ENCODE measurements around the gene LRCOL1. TPM values are rescaled to one million over a fixed set of nuclear protein-coding genes. Genes with fewer than 3 reads are reported as not detected.

Gene LRCOL1
- total RNA-seq, 1 donor: not detected

GRCh38 chr12:132566516-132567131 is 43.8 kb downstream of the LRCOL1 start:
- H3K27me3 ChIP-seq (ENCODE audit: insufficient read depth, low read length): no peaks in the 10 kb centered on the region
- no peaks in the 10 kb centered on the region for H3K9me3 ChIP-seq (ENCODE audit: low read depth, low read length)
- no peak overlapping the region for H3K4me3 ChIP-seq (ENCODE audit: low read length)
- peaks cover under 1% of the 10 kb centered on the region for H3K4me1 ChIP-seq (ENCODE audit: insufficient read depth, low read length)

- H3K9me3 ChIP-seq (ENCODE audit: low read depth, low read length): no peaks in the 10 kb centered on the region
- H3K27me3 ChIP-seq (ENCODE audit: insufficient read depth, low read length): peaks cover 3% of the 10 kb centered on the region
These were observed 45.0 kb downstream of the LRCOL1 start for GRCh38 chr12:132565365-132565764.

GRCh38 chr12:132563911-132564310 is 46.5 kb downstream of the LRCOL1 start:
- H3K9me3 ChIP-seq (ENCODE audit: low read depth, low read length): no peaks in the 10 kb centered on the region

More at GRCh38 chr12:132565365-132565764, 45.0 kb downstream of the LRCOL1 start:
- Histone ChIP-seq H3K4me1 (ENCODE audit: insufficient read depth, low read length) (peaks cover 13% of the 10 kb centered on the region), H3K4me3 (ENCODE audit: low read length) (no peak overlapping the region)

GRCh38 chr12:132562489-132563021 is 47.8 kb downstream of the LRCOL1 start:
- H3K4me1 ChIP-seq (ENCODE audit: insufficient read depth, low read length): peaks cover 31% of the 10 kb centered on the region
- no peaks in the 10 kb centered on the region for H3K9me3 ChIP-seq (ENCODE audit: low read depth, low read length)

More at GRCh38 chr12:132563911-132564310, 46.5 kb downstream of the LRCOL1 start:
- Histone ChIP-seq H3K27me3 (ENCODE audit: insufficient read depth, low read length) (peaks cover 5% of the 10 kb centered on the region), H3K4me1 (ENCODE audit: insufficient read depth, low read length) (peaks cover 20% of the 10 kb centered on the region), H3K4me3 (ENCODE audit: low read length) (no peak overlapping the region)

GRCh38 chr12:132561427-132562156 is 48.8 kb downstream of the LRCOL1 start:
- peaks cover 31% of the 10 kb centered on the region for H3K4me1 ChIP-seq (ENCODE audit: insufficient read depth, low read length)
- H3K4me3 ChIP-seq (ENCODE audit: low read length): no peak overlapping the region
- H3K27me3 ChIP-seq (ENCODE audit: insufficient read depth, low read length): peaks cover 12% of the 10 kb centered on the region
- H3K9me3 ChIP-seq (ENCODE audit: low read depth, low read length): no peaks in the 10 kb centered on the region

More at GRCh38 chr12:132562489-132563021, 47.8 kb downstream of the LRCOL1 start:
- H3K27me3 ChIP-seq (ENCODE audit: insufficient read depth, low read length): peaks cover 12% of the 10 kb centered on the region
- no peak overlapping the region for H3K4me3 ChIP-seq (ENCODE audit: low read length)

GRCh38 chr12:132560614-132561426 is 49.6 kb downstream of the LRCOL1 start:
- peaks cover 31% of the 10 kb centered on the region for H3K4me1 ChIP-seq (ENCODE audit: insufficient read depth, low read length)
- H3K4me3 ChIP-seq (ENCODE audit: low read length): no peak overlapping the region
- H3K9me3 ChIP-seq (ENCODE audit: low read depth, low read length): no peaks in the 10 kb centered on the region
- H3K27me3 ChIP-seq (ENCODE audit: insufficient read depth, low read length): peaks cover 12% of the 10 kb centered on the region

- Histone ChIP-seq H3K4me1 (ENCODE audit: insufficient read depth, low read length) (peaks cover 31% of the 10 kb centered on the region), H3K27me3 (ENCODE audit: insufficient read depth, low read length) (peaks cover 12% of the 10 kb centered on the region), H3K4me3 (ENCODE audit: low read length) (peak overlapping the region; percentile 30), H3K9me3 (ENCODE audit: low read depth, low read length) (no peaks in the 10 kb centered on the region)
These were observed 50.1 kb downstream of the LRCOL1 start for GRCh38 chr12:132560364-132560613.

- Histone ChIP-seq H3K9me3 (ENCODE audit: low read depth, low read length) (no peaks in the 10 kb centered on the region), H3K27me3 (ENCODE audit: insufficient read depth, low read length) (peaks cover 12% of the 10 kb centered on the region), H3K4me1 (ENCODE audit: insufficient read depth, low read length) (peaks cover 31% of the 10 kb centered on the region), H3K4me3 (ENCODE audit: low read length) (peak overlapping the region; percentile 30)
These were observed 50.6 kb downstream of the LRCOL1 start for GRCh38 chr12:132559652-132560363.

- H3K4me3 ChIP-seq (ENCODE audit: low read length): no peak overlapping the region
- H3K9me3 ChIP-seq (ENCODE audit: low read depth, low read length): no peaks in the 10 kb centered on the region
- H3K27me3 ChIP-seq (ENCODE audit: insufficient read depth, low read length): peaks cover 12% of the 10 kb centered on the region
- H3K4me1 ChIP-seq (ENCODE audit: insufficient read depth, low read length): peaks cover 31% of the 10 kb centered on the region
These were observed 51.3 kb downstream of the LRCOL1 start for GRCh38 chr12:132558861-132559623.

GRCh38 chr12:132558042-132558856 is 52.1 kb downstream of the LRCOL1 start:
- H3K4me3 ChIP-seq (ENCODE audit: low read length): no peak overlapping the region
- H3K9me3 ChIP-seq (ENCODE audit: low read depth, low read length): no peaks in the 10 kb centered on the region
- peaks cover 12% of the 10 kb centered on the region for H3K27me3 ChIP-seq (ENCODE audit: insufficient read depth, low read length)
- peaks cover 31% of the 10 kb centered on the region for H3K4me1 ChIP-seq (ENCODE audit: insufficient read depth, low read length)

- Histone ChIP-seq H3K4me3 (ENCODE audit: low read length) (no peak overlapping the region), H3K4me1 (ENCODE audit: insufficient read depth, low read length) (peaks cover 31% of the 10 kb centered on the region), H3K9me3 (ENCODE audit: low read depth, low read length) (no peaks in the 10 kb centered on the region), H3K27me3 (ENCODE audit: insufficient read depth, low read length) (peaks cover 12% of the 10 kb centered on the region)
These were observed 52.9 kb downstream of the LRCOL1 start for GRCh38 chr12:132557291-132558015.

GRCh38 chr12:132556801-132557200 is 53.6 kb downstream of the LRCOL1 start:
- peaks cover 12% of the 10 kb centered on the region for H3K27me3 ChIP-seq (ENCODE audit: insufficient read depth, low read length)
- H3K4me1 ChIP-seq (ENCODE audit: insufficient read depth, low read length): peaks cover 31% of the 10 kb centered on the region
- no peaks in the 10 kb centered on the region for H3K9me3 ChIP-seq (ENCODE audit: low read depth, low read length)
- H3K4me3 ChIP-seq (ENCODE audit: low read length): no peak overlapping the region

- Histone ChIP-seq H3K9me3 (ENCODE audit: low read depth, low read length) (no peaks in the 10 kb centered on the region), H3K4me1 (ENCODE audit: insufficient read depth, low read length) (peaks cover 26% of the 10 kb centered on the region), H3K27me3 (ENCODE audit: insufficient read depth, low read length) (peaks cover 12% of the 10 kb centered on the region), H3K4me3 (ENCODE audit: low read length) (no peak overlapping the region)
These were observed 54.2 kb downstream of the LRCOL1 start for GRCh38 chr12:132556216-132556615.

Data from mononuclear cell (primary cell).